GM23338 (cell line): ENCODE results near the gene SNAPC1. TPM values are rescaled to one million over a fixed set of nuclear protein-coding genes. Genes with fewer than 3 reads are reported as not detected.

Experiments used
- ATAC-seq: fragments of 200-7000 bp; cut with Tn5 transposase; 3 replicates; pipeline ENCODE4 v1.9.1; 2020
- DNase-seq: peaks from one replicate; pipeline ENCODE4 v3.0.0-alpha.2; 2015; ENCODE audit warnings: low spot score
- H2AFZ ChIP-seq: fragments of 200-600 bp; sonication (generic); 2 replicates; pipeline ENCODE4 v1.8.0; 2016; ENCODE audit warnings: antibody characterized with exemption, mild to moderate bottlenecking, moderate library complexity
- H3F3A ChIP-seq: fragments of 200-600 bp; sonication (generic); replicated peaks from 2 replicates; pipeline ENCODE4 v1.8.0; 2017; ENCODE audit warnings: antibody characterized with exemption, mixed run types, low read depth
- H3K27ac ChIP-seq: fragments of 200-600 bp; sonication (generic); 2 replicates; pipeline ENCODE4 v1.6.1; 2016; ENCODE audit warnings: low read depth
- H3K27me3 ChIP-seq: fragments of 200-600 bp; sonication (generic); 2 replicates; pipeline ENCODE4 v1.8.0; 2016; ENCODE audit warnings: mild to moderate bottlenecking, mixed run types, moderate library complexity; ENCODE audit not compliant: insufficient read depth
- H3K36me3 ChIP-seq: fragments of 200-600 bp; sonication (generic); 2 replicates; pipeline ENCODE4 v1.8.0; 2016; ENCODE audit warnings: mild to moderate bottlenecking; ENCODE audit not compliant: insufficient read depth
- H3K4me1 ChIP-seq: fragments of 200-600 bp; sonication (generic); 2 replicates; pipeline ENCODE4 v1.8.0; 2016; ENCODE audit warnings: mild to moderate bottlenecking, moderate library complexity; ENCODE audit not compliant: insufficient read depth
- H3K4me2 ChIP-seq: fragments of 200-600 bp; sonication (generic); 2 replicates; pipeline ENCODE4 v1.7.1; 2017; ENCODE audit warnings: mixed run types
- H3K4me3 ChIP-seq: fragments of 200-600 bp; sonication (generic); 2 replicates; pipeline ENCODE4 v1.6.1; 2016; ENCODE audit warnings: mixed run types
- H3K79me2 ChIP-seq: fragments of 200-600 bp; sonication (generic); replicated peaks from 2 replicates; pipeline ENCODE4 v1.8.0; 2017; ENCODE audit warnings: mild to moderate bottlenecking; ENCODE audit not compliant: insufficient read depth
- H3K9me2 ChIP-seq: fragments of 200-600 bp; sonication (generic); 2 replicates; pipeline ENCODE4 v1.8.0; 2017; ENCODE audit not compliant: insufficient read depth
- H4K20me1 ChIP-seq: fragments of 200-600 bp; sonication (generic); replicated peaks from 2 replicates; pipeline ENCODE4 v1.8.0; 2017; ENCODE audit warnings: mild to moderate bottlenecking; ENCODE audit not compliant: insufficient read depth
- H3K27ac Mint-ChIP-seq: 2 replicates; pipeline ENCODE4 v1.8.0; 2020; ENCODE audit warnings: inconsistent platforms, mild to moderate bottlenecking, moderate library complexity, mixed read lengths
- H3K27me3 Mint-ChIP-seq: 3 replicates; pipeline ENCODE4 v1.8.0; 2022; ENCODE audit warnings: low read depth, mild to moderate bottlenecking, moderate library complexity, mixed read lengths, inconsistent platforms; ENCODE audit not compliant: insufficient read depth, poor library complexity
- H3K36me3 Mint-ChIP-seq: 3 replicates; pipeline ENCODE4 v1.8.0; 2021; ENCODE audit warnings: low read depth, mild to moderate bottlenecking, inconsistent platforms, moderate library complexity, mixed read lengths
- H3K4me1 Mint-ChIP-seq: 3 replicates; pipeline ENCODE4 v1.8.0; 2020; ENCODE audit warnings: mild to moderate bottlenecking, inconsistent platforms, mixed read lengths
- H3K4me3 Mint-ChIP-seq: 3 replicates; pipeline ENCODE4 v1.8.0; 2021; ENCODE audit warnings: moderate library complexity, mild to moderate bottlenecking, inconsistent platforms, mixed read lengths
- H3K9me3 Mint-ChIP-seq: 3 replicates; pipeline ENCODE4 v1.8.0; 2020; ENCODE audit warnings: moderate library complexity, mild to moderate bottlenecking, inconsistent platforms, mixed read lengths
- CTCF ChIP-seq, 2 experiments: fragments of 200-600 bp in 1 of 2; sonication (generic) in 1 of 2; conservative IDR thresholded peaks; 2 replicates each; pipeline versions ENCODE4 v1.5.1 to v1.6.1; 2016 to 2017; ENCODE audit warnings: antibody characterized with exemption in 2 of 2, low read depth in 2 of 2, mild to moderate bottlenecking in 2 of 2, moderate library complexity in 1 of 2
- JUNB ChIP-seq: IDR thresholded peaks from one replicate; pipeline ENCODE4 v1.6.1; 2016; ENCODE audit warnings: antibody characterized with exemption; ENCODE audit not compliant: unreplicated experiment
- REST ChIP-seq: IDR thresholded peaks from one replicate; pipeline ENCODE4 v1.6.1; 2018; ENCODE audit warnings: antibody characterized with exemption; ENCODE audit not compliant: unreplicated experiment
- STAT1 ChIP-seq: IDR thresholded peaks from one replicate; pipeline ENCODE4 v1.6.1; 2016; ENCODE audit warnings: antibody characterized with exemption; ENCODE audit not compliant: unreplicated experiment
- ZNF114 ChIP-seq: fragments of 250-450 bp; sonication (Bioruptor Pico); IDR thresholded peaks from 2 replicates; pipeline ENCODE4 v1.5.0; 2020; ENCODE audit warnings: mild to moderate bottlenecking, moderate library complexity
- polyA plus RNA-seq: library from polyadenylated mRNA; unstranded; fragments of >200 nt; fragmentation: Nextera tagmentation; extraction: Ambion mirVana; gene quantifications from 2 replicates; pipeline ENCODE4 v1.2.1, GENCODE V29; 2016
- total RNA-seq: library from RNA; depleted of rRNA; stranded (reverse); fragments of >200 nt; shearing (Covaris generic); gene quantifications from 2 replicates; pipeline ENCODE4 v1.2.3, GENCODE V29; 2014

The SNAPC1 gene
- total and polyA plus RNA-seq, 2 experiments from 2014 or later, result 14.8 to 33.4 TPM

GRCh38 chr14:61730756-61731373 lies 31.4 kb upstream of the SNAPC1 start:
- H3K36me3 Mint-ChIP-seq, result peaks cover 93% of the 10 kb centered on the region
- H4K20me1 ChIP-seq, result peaks cover 12% of the 10 kb centered on the region; the same call in 1 of the 2 replicates

More at GRCh38 chr14:61730756-61731373, 31.4 kb upstream of the SNAPC1 start:
- Histone ChIP-seq H3K27ac (peak overlapping the region; percentile 6; the same call in 1 of the 2 replicates), H3K4me1 (no peaks in the 10 kb centered on the region), H3K27me3 (no peaks in the 10 kb centered on the region), H2AFZ (no peak overlapping the region), H3K4me2 (no peak overlapping the region), H3K9me2 (no peaks in the 10 kb centered on the region), H3K36me3 (peaks cover 90% of the 10 kb centered on the region), H3K4me3 (no peak overlapping the region), H3F3A (no peaks in the 10 kb centered on the region), H3K79me2 (peaks cover 80% of the 10 kb centered on the region)
- DNase-seq (no peak), ATAC-seq (no peak)
- TF ChIP-seq REST (no peak), JUNB (no peak), ZNF114 (CRISPR knock-in tag) (no peak), STAT1 (no peak), CTCF (conservative IDR thresholded peaks at IDR 0.05; ENCODE audit: low read depth in 2 of 2) (peak; percentile 37 to 43; a peak in 3 of 4 replicates)
- Mint-ChIP-seq H3K4me3 (no peak overlapping the region), H3K4me1 (no peaks in the 10 kb centered on the region), H3K27ac (no peak overlapping the region), H3K9me3 (no peaks in the 10 kb centered on the region), H3K27me3 (no peaks in the 10 kb centered on the region)
